Caki2 (cell line): Measurements from ENCODE around the gene UCN. TPM values are rescaled to one million over a fixed set of nuclear protein-coding genes. Genes with fewer than 3 reads are reported as not detected.
"Not testable (repeated sequence)": the region's sequence is repeated elsewhere in the genome, so short reads cannot be mapped to it uniquely, and the experiment has no call there.

Experiments
- DNase-seq: peaks from one replicate; pipeline ENCODE4 v3.0.0-alpha.2; 2015; ENCODE audit warnings: low read depth
- in situ Hi-C: cut with HindIII; loops from 2 replicates; pipeline ENCODE4 v1.10.0; 2016; ENCODE audit warnings: low sequenced_read_pairs, low pct_unique_long_range_greater_than_20kb, mixed read lengths
- total RNA-seq: library from RNA; depleted of rRNA; stranded (reverse); fragments of >200 nt; shearing (Covaris generic); gene quantifications from 2 replicates; pipeline ENCODE4 v1.2.3, GENCODE V29; 2014; ENCODE audit warnings: low replicate concordance

The UCN gene
- total RNA-seq, 1 experiment from 2014 or later: 2.2 TPM

DNA sequence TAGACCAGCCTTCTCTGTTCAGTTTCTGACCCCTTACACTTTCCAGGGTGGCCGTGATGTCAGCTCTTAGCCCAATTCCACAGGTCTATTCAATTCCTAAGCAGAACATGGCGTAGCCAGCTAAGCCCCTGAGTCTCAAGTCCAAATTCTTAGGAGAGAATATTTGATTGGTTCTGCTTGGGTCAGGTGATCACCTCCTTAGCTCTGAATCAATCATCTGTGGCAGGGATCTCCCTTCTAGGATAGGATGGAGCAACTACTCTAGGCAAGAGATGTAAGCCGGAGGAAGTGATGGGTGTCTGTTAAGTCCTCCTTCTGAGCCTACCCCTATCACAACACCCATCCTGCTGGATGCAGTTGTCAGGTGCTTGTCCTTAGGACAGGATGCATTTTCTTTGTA, 11.1 kb downstream of the UCN start:
- in situ Hi-C loops: no loop called here
- no peak for DNase-seq

DNA sequence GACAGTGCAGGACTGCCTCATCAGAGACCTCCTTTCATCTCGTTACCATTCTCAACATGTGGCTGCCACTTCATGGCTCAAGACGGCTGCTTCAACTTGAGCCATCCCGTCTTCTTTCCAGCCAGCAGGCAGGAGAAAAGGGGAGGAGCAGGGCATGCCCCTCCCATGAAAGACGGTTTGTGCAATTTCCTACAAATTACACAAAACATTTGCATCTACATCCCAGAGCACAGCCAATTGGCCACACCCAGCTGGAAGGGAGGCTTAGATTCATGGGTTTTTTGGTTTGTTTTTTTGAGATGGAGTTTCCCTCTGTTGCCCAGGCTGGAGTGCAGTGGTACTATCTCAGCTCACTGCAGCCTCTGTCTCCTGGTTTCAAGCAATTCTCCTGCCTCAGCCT, 11.8 kb downstream of the UCN start:
- no peak for DNase-seq
- in situ Hi-C loops: no loop called here

- in situ Hi-C loops: no loop called here
- DNase-seq: no peak
These were observed 13.3 kb downstream of the UCN start for GRCh38 chr2:27294928-27295327.

DNA sequence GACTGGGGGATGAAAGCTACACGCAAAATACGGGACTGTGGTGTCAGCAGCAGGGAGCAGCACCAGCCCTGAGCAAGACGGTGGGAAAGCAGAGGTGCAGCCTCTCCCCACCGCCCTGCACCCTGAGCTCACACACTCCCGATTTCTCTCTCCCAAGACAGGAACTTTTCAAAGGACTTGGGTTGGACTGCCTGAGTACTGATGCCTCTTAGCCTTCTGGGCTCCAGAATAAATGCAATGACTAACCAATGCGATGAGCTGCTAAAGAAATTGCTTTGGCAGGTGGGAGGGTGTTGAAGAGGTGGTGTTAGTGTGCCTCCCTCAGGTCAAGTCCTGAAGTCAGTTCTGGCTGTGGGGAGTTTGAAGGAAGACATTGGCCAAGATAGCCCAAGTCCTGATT, 16.4 kb downstream of the UCN start:
- DNase-seq: no peak
- in situ Hi-C loops: no loop called here

GRCh38 chr2:27290549-27290948, 17.7 kb downstream of the UCN start:
- no peak for DNase-seq
- in situ Hi-C loops: no loop called here

DNA sequence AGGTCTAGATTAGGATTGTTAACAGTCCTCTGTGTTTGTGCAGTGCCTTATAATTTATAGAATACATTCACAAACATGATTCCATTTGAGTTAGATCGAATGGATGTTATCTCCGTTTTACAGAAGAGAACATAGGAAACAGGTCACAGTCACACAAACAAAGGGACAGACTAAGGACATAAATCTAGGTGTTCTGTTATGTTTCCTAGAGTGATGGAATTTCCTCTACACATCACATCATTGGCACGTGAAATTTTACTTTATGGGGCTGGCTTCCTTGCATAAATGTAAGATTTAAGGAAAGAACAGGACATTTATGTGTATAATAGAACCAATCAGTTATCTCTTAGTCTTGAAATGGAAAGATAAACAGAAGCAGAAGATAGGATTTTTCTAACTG, 19.6 kb downstream of the UCN start:
- in situ Hi-C loops: no loop called here

GRCh38 chr2:27285481-27285880, 22.8 kb downstream of the UCN start:
- DNase-seq: no peak
- in situ Hi-C loops: no loop called here

More for the DNA sequence above, 19.6 kb downstream of the UCN start:
- no peak for DNase-seq

DNA sequence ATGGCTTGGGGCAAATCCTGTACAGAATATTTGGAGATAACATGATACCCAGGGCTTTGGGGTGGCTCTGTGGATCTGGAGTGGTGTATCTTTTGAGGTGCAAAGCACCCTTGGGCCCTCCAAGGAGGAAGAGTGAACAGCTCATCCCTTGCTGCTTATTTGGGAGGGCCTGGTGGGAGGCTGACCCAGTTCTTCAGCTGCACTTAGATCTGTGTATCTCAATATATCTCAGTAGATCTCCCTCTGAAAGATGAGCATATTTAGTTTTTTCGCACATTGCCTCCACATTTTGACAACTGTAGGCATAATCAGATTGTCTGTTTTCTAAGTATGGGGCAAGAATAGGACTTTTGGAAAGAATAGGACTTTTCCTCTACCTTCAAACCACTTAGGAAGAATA, 23.2 kb downstream of the UCN start:
- DNase-seq: no peak
- in situ Hi-C loops: no loop called here

DNA sequence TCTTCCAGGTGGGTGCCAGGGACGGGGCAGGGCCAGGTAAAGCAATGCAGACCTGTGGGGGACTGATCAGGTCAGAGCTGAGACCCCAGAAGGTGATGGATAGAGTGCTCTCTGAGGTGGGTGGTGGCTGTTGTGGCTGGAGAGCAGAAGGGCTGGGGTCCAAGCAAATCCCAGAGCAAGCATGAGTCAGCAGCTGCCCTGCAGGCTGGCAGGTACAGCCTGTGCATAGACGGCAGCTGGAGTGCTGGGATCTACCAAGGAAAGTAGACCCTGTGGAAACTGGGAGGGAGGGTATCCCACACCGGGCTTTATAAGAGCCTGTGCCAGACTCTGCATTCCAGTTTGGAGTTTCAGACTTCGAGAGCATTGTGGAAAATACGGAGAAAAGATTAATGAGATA, 25.4 kb downstream of the UCN start:
- in situ Hi-C loops: no loop called here
- DNase-seq: no peak

DNA sequence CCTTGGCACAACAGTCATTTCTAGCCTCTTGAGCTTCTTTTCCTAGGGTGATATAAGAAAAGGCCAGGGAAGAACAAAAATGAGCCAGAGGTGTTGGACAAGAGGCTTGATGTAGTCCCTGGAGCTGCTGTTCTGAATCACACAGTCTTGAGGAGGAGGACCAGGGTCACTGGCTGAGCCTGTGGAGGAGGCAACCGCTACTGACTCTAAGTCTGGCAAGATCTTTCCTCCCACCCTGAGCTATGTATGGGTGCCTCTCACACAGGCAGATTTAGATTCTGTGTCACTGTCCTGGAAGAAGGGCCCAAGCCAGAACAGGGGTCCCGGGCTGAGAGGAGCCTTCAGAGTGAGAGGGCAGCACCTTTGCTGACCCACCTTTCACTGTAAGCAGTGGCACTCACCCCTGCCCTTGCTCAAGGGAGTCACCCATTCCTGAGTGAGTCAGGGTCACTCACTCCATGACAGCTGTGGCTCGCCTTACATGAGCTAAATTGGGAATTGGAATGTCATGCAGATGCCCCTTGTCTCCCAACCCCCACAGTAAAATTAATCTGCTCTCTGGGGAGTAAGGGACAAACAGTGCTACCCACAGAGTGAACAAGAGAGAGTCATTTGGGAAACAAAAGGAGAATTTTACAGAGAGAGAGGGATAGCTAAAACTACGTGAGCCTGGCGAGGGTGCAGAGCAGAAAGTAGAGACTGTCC, 26.2 kb downstream of the UCN start, which contains the start of gene TRIM54:
Gene TRIM54, plus strand, starts transcription at position 575 of the 705 bp plus-strand sequence. CDS start 303 bp downstream, outside the sequence.
- in situ Hi-C loops: no loop called here

GRCh38 chr2:27281442-27281841, 26.8 kb downstream of the UCN start:
- in situ Hi-C loops: no loop called here
- DNase-seq: no peak

More for the DNA sequence above, 26.2 kb downstream of the UCN start, which contains the start of gene TRIM54:
- DNase-seq: no peak

DNA sequence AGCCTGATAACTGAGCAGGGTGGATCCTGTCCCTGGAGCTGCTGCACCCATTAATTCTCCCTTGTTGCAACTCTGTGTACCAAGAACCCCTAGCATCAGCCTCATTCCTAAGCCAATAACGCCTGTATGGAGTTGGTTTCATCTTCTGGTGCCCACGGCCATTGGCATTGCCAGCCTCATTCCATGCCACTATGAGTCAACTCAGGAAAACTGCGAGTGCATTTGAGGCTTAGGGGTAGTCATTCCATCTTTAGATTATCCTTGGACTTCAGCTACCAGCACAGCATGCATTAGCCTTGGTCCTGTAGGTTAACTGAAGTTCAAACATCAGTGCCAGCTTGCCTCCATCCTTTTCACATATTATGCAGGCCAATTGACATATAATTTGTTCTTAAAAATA, 27.4 kb downstream of the UCN start:
- in situ Hi-C loops: no loop called here
- no peak for DNase-seq

DNA sequence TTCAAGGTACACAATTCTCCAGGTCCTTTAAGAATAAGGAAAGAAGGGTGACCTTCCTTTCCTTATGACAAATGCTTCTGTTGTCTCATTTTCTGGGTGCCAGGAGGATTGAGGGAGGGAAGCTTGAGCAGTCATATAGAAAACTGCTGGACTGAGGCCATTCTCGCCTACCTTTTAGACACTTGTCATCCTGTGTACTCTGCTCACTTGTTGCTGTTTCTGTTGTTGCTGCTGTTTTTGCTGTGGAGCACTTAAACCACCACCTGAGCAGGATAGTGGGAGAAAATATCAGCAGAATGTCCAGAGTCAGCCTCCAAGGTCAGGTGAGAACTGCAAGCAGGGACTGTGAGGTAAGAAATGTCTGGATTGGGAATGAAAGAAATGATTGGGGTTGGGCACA, 30.2 kb downstream of the UCN start:
- DNase-seq: no peak
- in situ Hi-C loops: no loop called here

DNA sequence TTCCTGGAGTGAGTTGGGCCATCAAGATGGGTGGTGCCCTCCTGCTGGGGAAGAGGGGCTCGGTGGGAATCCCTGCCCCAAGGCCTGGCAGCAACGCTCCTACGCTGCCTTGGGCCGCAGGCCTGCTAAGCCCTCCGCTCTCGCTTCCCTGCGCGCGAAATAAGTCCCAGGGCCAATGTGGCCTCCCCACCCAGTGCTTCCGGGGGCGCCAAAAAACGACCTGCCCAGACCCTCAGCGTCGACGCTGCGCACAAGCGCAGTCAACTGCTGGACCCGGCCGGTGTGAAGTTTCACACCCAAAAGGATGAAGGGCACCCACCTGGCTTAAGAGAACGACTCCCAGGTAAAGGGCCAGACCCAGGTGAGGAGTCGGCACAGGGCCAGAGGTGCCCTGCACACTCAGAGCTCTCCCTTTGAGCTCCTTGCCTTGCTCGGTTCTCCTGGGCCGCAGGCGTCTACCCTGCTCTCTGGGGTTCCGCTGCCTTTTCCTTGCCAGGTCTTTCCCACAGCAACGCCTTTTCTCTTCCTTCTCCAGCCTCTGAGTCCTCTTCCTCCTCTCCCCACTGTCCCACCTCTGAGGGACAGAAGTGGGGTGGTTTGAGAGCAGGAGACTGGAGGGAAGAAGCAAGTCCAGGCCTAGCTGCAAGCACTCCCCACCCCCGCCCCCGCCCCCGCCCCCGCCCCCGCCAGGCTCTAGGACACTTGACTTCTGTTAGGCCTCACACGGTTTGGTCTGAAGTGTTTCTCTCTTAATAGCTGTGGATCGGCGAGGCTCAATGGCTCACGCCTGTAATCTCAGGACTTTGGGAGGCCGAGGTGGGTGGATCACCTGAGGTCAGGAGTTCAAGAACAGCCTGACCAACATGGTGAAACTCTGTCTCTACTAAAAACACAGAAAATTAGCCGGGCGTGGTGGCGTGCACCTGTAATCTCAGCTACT, 32.8 kb downstream of the UCN start, which contains the start of gene DNAJC5G:
Gene DNAJC5G, plus strand, starts transcription at position 223 of the 940 bp plus-strand sequence. CDS start 1,296 bp downstream, outside the sequence.
- in situ Hi-C loops: no loop called here
- no peak for DNase-seq

DNA sequence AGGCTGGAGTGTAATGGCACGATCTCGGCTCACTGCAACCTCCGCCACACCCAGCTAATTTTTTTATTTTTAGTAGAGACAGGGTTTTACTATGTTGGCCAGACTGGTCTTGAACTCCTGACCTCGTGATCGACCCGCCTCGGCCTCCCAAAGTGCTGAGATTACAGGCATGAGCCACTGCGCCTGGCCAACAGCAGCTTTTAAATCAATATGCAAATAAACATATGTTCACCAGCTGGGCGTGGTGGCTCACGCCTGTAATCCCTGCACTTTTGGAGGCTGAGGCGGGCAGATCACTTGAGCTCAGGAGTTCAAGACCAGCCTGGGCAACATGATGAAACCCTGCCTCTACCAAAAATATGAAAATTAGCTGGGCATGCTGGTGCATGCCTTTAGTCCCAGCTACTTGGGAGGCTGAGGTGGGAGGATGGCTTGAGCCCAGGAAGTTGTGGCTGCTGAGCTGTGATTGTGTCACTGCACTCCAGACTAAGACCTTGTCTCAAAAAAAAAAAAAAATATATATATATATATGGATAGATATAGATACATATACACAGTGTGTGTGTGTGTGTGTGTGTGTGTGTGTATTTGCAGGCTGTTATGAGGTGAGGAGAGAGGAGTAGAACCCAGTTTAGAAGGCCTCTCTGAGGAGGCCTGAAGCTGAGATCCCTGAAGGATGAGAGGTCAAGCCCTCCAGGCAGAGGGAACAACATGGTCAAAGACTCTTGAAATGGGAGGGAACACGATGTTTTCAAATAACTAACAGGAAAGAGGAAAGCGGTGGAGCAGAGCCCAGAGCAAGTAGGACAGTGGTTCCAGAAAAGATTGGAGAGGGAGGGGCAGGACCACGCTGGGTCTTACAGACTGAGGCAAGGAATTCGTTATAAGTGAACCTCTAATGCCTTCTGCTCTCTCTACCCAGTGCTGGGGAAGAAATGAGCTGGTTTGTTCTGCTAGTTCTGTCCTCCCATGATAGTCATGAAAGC, 35.4 kb downstream of the UCN start:
- in situ Hi-C loops: loop anchor here (25.0 kb wide), 1 partner anchor 186 kb away; the partner anchor contains the start of genes EMILIN1 and KHK
- not testable (repeated sequence) for DNase-seq

GRCh38 chr2:27271631-27272340, 36.5 kb downstream of the UCN start:
- no peak for DNase-seq
- in situ Hi-C loops: loop anchor here (25.0 kb wide), 1 partner anchor 184 kb away; the partner anchor contains the start of genes EMILIN1 and KHK

- in situ Hi-C loops: loop anchor here (25.0 kb wide), 1 partner anchor 183 kb away; the partner anchor contains the start of genes EMILIN1 and KHK
- no peak for DNase-seq
These were observed 37.6 kb downstream of the UCN start for GRCh38 chr2:27270670-27271069.
